GM12878 (cell line): ENCODE measurements around the gene GSTP1. TPM values are rescaled to one million over a fixed set of nuclear protein-coding genes. Genes with fewer than 3 reads are reported as not detected.

Experiments used
- BRCA1 ChIP-seq: IDR thresholded peaks from 2 replicates; pipeline ENCODE4 v1.6.1; 2011; ENCODE audit warnings: low read depth, low read length, improper control_type of control experiment
- JUND ChIP-seq: IDR thresholded peaks from 2 replicates; pipeline ENCODE4 v1.6.1; 2012; ENCODE audit warnings: low read depth, mild to moderate bottlenecking, low read length, improper control_type of control experiment, moderate library complexity
- LARP7 ChIP-seq: fragments of 450-650 bp; IDR thresholded peaks from 2 replicates; pipeline ENCODE4 v1.6.1; 2017; ENCODE audit warnings: mild to moderate bottlenecking
- MEF2A ChIP-seq: IDR thresholded peaks from 2 replicates; pipeline ENCODE4 v1.6.1; 2011; ENCODE audit warnings: low read depth, mild to moderate bottlenecking, low read length, moderate library complexity; ENCODE audit not compliant: insufficient read depth
- NFYB ChIP-seq: IDR thresholded peaks from 2 replicates; pipeline ENCODE4 v1.6.1; 2011; ENCODE audit warnings: low read depth, mild to moderate bottlenecking, low read length, improper control_type of control experiment, moderate library complexity; ENCODE audit not compliant: insufficient read depth
- NR2C2 ChIP-seq: IDR thresholded peaks from 2 replicates; pipeline ENCODE4 v1.6.1; 2011; ENCODE audit warnings: borderline replicate concordance, low read depth; ENCODE audit not compliant: control insufficient read depth, insufficient read length
- POLR2AphosphoS2 ChIP-seq: IDR thresholded peaks from 2 replicates; pipeline ENCODE4 v1.6.1; 2011; ENCODE audit warnings: low read depth, mild to moderate bottlenecking, low read length, improper control_type of control experiment, moderate library complexity
- POLR2AphosphoS5 ChIP-seq: IDR thresholded peaks from 2 replicates; pipeline ENCODE4 v1.6.1; 2011; ENCODE audit warnings: mild to moderate bottlenecking, low read length, inconsistent platforms
- SMAD5 ChIP-seq: IDR thresholded peaks from 2 replicates; pipeline ENCODE4 v1.6.1; 2016; ENCODE audit warnings: antibody characterized with exemption, low read depth
- SPI1 ChIP-seq: IDR thresholded peaks from 2 replicates; pipeline ENCODE4 v1.6.1; 2011; ENCODE audit warnings: low read depth, mild to moderate bottlenecking, low read length, moderate library complexity, borderline replicate concordance; ENCODE audit not compliant: insufficient read depth
- STAT3 ChIP-seq: IDR thresholded peaks from 2 replicates; pipeline ENCODE4 v1.6.1; 2011; ENCODE audit warnings: low read depth, low read length, improper control_type of control experiment
- ZSCAN29 ChIP-seq: fragments of 450-650 bp; IDR thresholded peaks from 2 replicates; pipeline ENCODE4 v1.6.1; 2017; ENCODE audit warnings: mild to moderate bottlenecking, moderate library complexity
- polyA plus RNA-seq, 11 experiments: library from polyadenylated mRNA; depleted of rRNA in 4 of 11; unstranded in 6 of 11; stranded (reverse) in 5 of 11; fragments of >200 nt; fragmentation: Nextera tagmentation in 4 of 11; fragmentation: Illumina TruSeq in 1 of 11; extraction: Ambion mirVana in 4 of 11; extraction: Trizol in 1 of 11; gene quantifications; 1 replicate in 1 of 11; 2 replicates in 10 of 11; pipeline versions ENCODE4 v1.2.1 to v1.2.3, GENCODE V29; 2011 to 2016; ENCODE audit warnings: inconsistent platforms in 2 of 11, missing spikeins in 2 of 11, low read depth in 1 of 11
- total RNA-seq, 4 experiments: library from RNA; depleted of rRNA in 3 of 4; stranded (reverse); fragments of >200 nt in 3 of 4; fragmentation: Illumina TruSeq in 1 of 4; extraction: Trizol in 1 of 4; gene quantifications; 2 replicates each; pipeline versions ENCODE4 v1.2.1 to v1.2.3, GENCODE V29; 2013 to 2021
- TF ChIP-seq, protein P1 (sequence below): IDR thresholded peaks from 2 replicates; pipeline ENCODE4 v1.6.1; 2012; ENCODE audit warnings: improper control_type of control experiment, low read depth, low read length; ENCODE audit not compliant: insufficient replicate concordance
- TF ChIP-seq, protein P2 (sequence below): IDR thresholded peaks from 2 replicates; pipeline ENCODE4 v1.6.1; 2012; ENCODE audit warnings: low read depth, low read length, improper control_type of control experiment
- TF ChIP-seq, protein P3 (sequence below): fragments of 450-650 bp; IDR thresholded peaks from 2 replicates; pipeline ENCODE4 v1.6.1; 2017; ENCODE audit warnings: mild to moderate bottlenecking, moderate library complexity
- TF ChIP-seq, protein P4 (sequence below): IDR thresholded peaks from 2 replicates; pipeline ENCODE4 v1.6.1; 2012; ENCODE audit warnings: low read length, inconsistent platforms

Gene GSTP1
- total and polyA plus RNA-seq, 10 of the 15 experiments (the other 5 are each of a cell fraction or from before 2014, with no cell fraction given), result 469 to 1,788 (median 955) TPM

DNA sequence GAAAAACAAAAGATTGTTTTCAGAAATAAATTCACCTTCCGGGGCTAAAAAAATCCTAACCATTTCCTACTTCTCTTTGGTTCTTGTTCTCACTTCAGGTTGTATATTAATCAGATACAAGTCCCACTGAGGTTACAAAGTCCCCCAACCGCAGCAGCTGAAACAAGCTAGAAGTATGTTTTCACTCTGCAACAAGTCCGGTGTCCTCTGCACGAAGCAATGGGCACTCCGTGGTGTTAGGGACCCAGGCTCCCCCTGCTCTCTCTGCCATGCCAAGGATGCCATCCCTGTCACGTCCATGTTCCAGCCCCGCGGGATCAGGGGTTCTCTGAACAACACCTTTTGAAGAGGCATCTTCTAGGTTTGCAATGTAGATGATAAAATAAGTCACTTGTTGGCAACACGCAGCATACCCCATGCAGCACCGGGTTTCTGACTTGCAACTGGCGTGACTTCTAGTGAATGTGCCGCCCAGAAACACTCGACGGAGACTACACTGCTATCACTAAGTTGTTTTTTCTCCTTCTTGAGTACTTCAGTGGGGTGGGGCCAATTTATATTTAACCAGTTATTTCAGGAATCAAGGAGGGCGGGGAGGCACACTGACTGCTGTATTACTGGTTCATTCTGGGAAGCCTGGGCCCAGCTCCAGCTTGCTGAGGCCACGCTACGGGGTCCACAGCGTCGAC, 25.4 kb upstream of the GSTP1 start (continued):
- TF ChIP-seq, protein P1, sequence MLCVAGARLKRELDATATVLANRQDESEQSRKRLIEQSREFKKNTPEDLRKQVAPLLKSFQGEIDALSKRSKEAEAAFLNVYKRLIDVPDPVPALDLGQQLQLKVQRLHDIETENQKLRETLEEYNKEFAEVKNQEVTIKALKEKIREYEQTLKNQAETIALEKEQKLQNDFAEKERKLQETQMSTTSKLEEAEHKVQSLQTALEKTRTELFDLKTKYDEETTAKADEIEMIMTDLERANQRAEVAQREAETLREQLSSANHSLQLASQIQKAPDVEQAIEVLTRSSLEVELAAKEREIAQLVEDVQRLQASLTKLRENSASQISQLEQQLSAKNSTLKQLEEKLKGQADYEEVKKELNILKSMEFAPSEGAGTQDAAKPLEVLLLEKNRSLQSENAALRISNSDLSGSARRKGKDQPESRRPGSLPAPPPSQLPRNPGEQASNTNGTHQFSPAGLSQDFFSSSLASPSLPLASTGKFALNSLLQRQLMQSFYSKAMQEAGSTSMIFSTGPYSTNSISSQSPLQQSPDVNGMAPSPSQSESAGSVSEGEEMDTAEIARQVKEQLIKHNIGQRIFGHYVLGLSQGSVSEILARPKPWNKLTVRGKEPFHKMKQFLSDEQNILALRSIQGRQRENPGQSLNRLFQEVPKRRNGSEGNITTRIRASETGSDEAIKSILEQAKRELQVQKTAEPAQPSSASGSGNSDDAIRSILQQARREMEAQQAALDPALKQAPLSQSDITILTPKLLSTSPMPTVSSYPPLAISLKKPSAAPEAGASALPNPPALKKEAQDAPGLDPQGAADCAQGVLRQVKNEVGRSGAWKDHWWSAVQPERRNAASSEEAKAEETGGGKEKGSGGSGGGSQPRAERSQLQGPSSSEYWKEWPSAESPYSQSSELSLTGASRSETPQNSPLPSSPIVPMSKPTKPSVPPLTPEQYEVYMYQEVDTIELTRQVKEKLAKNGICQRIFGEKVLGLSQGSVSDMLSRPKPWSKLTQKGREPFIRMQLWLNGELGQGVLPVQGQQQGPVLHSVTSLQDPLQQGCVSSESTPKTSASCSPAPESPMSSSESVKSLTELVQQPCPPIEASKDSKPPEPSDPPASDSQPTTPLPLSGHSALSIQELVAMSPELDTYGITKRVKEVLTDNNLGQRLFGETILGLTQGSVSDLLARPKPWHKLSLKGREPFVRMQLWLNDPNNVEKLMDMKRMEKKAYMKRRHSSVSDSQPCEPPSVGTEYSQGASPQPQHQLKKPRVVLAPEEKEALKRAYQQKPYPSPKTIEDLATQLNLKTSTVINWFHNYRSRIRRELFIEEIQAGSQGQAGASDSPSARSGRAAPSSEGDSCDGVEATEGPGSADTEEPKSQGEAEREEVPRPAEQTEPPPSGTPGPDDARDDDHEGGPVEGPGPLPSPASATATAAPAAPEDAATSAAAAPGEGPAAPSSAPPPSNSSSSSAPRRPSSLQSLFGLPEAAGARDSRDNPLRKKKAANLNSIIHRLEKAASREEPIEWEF, result no peak
- TF ChIP-seq SMAD5, result no peak
- no peak for TF ChIP-seq POLR2AphosphoS5
- TF ChIP-seq, protein P2, sequence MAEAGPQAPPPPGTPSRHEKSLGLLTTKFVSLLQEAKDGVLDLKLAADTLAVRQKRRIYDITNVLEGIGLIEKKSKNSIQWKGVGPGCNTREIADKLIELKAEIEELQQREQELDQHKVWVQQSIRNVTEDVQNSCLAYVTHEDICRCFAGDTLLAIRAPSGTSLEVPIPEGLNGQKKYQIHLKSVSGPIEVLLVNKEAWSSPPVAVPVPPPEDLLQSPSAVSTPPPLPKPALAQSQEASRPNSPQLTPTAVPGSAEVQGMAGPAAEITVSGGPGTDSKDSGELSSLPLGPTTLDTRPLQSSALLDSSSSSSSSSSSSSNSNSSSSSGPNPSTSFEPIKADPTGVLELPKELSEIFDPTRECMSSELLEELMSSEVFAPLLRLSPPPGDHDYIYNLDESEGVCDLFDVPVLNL, result no peak
- no peak for TF ChIP-seq SPI1
- no peak for TF ChIP-seq STAT3
- TF ChIP-seq, protein P3, sequence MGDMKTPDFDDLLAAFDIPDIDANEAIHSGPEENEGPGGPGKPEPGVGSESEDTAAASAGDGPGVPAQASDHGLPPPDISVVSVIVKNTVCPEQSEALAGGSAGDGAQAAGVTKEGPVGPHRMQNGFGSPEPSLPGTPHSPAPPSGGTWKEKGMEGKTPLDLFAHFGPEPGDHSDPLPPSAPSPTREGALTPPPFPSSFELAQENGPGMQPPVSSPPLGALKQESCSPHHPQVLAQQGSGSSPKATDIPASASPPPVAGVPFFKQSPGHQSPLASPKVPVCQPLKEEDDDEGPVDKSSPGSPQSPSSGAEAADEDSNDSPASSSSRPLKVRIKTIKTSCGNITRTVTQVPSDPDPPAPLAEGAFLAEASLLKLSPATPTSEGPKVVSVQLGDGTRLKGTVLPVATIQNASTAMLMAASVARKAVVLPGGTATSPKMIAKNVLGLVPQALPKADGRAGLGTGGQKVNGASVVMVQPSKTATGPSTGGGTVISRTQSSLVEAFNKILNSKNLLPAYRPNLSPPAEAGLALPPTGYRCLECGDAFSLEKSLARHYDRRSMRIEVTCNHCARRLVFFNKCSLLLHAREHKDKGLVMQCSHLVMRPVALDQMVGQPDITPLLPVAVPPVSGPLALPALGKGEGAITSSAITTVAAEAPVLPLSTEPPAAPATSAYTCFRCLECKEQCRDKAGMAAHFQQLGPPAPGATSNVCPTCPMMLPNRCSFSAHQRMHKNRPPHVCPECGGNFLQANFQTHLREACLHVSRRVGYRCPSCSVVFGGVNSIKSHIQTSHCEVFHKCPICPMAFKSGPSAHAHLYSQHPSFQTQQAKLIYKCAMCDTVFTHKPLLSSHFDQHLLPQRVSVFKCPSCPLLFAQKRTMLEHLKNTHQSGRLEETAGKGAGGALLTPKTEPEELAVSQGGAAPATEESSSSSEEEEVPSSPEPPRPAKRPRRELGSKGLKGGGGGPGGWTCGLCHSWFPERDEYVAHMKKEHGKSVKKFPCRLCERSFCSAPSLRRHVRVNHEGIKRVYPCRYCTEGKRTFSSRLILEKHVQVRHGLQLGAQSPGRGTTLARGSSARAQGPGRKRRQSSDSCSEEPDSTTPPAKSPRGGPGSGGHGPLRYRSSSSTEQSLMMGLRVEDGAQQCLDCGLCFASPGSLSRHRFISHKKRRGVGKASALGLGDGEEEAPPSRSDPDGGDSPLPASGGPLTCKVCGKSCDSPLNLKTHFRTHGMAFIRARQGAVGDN, result no peak
- no peak for TF ChIP-seq POLR2AphosphoS2
- TF ChIP-seq BRCA1, result no peak
- TF ChIP-seq MEF2A, result 0 out of 2 replicates have a peak, but pooled peaks have one; percentile 56
- TF ChIP-seq NR2C2, result no peak
- TF ChIP-seq NFYB, result no peak
- TF ChIP-seq LARP7, result no peak
- peak; percentile 59; the same call in 1 of the 2 replicates for TF ChIP-seq ZSCAN29
- TF ChIP-seq JUND, result no peak
- TF ChIP-seq, protein P4, sequence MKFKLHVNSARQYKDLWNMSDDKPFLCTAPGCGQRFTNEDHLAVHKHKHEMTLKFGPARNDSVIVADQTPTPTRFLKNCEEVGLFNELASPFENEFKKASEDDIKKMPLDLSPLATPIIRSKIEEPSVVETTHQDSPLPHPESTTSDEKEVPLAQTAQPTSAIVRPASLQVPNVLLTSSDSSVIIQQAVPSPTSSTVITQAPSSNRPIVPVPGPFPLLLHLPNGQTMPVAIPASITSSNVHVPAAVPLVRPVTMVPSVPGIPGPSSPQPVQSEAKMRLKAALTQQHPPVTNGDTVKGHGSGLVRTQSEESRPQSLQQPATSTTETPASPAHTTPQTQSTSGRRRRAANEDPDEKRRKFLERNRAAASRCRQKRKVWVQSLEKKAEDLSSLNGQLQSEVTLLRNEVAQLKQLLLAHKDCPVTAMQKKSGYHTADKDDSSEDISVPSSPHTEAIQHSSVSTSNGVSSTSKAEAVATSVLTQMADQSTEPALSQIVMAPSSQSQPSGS, result peak; percentile 43; the same call in 1 of the 2 replicates
